Pulmonary artery endothelial cell (primary cell): ENCODE data around the gene CAAP1. TPM values are rescaled to one million over a fixed set of nuclear protein-coding genes. Genes with fewer than 3 reads are reported as not detected.
"Not testable (repeated sequence)": the region's sequence is repeated elsewhere in the genome, so short reads cannot be mapped to it uniquely, and the experiment has no call there.

Source experiments
- DNase-seq: peaks from one replicate; pipeline ENCODE4 v3.0.0-alpha.2; 2011; ENCODE audit warnings: low read depth, low spot score
- total RNA-seq: library from RNA; depleted of rRNA; stranded (reverse); fragments of >200 nt; gene quantifications from 2 replicates; pipeline ENCODE4 v1.2.3, GENCODE V29; 2014

CAAP1 gene
- total RNA-seq, 1 donor from 2014 or later: 15.8 TPM

GRCh38 chr9:26833792-26834191, 58.8 kb downstream of the CAAP1 start:
- DNase-seq: no peak

GRCh38 chr9:26828391-26828955, 64.1 kb downstream of the CAAP1 start:
- not testable (repeated sequence) for DNase-seq

- DNase-seq: no peak
Measured at GRCh38 chr9:26814799-26815198, 77.8 kb downstream of the CAAP1 start.

GRCh38 chr9:26813247-26813646, 79.4 kb downstream of the CAAP1 start:
- no peak for DNase-seq

GRCh38 chr9:26812217-26812616, 80.4 kb downstream of the CAAP1 start:
- DNase-seq: no peak

GRCh38 chr9:26811106-26811505, 81.5 kb downstream of the CAAP1 start:
- DNase-seq: no peak

- DNase-seq: no peak
Measured at GRCh38 chr9:26809795-26810194, 82.8 kb downstream of the CAAP1 start.

- DNase-seq: no peak
Measured at GRCh38 chr9:26807161-26807560, 85.4 kb downstream of the CAAP1 start.

GRCh38 chr9:26802921-26803320, 89.7 kb downstream of the CAAP1 start:
- no peak for DNase-seq

GRCh38 chr9:26801772-26802171, 90.8 kb downstream of the CAAP1 start:
- DNase-seq: no peak

GRCh38 chr9:26800322-26800721, 92.3 kb downstream of the CAAP1 start:
- no peak for DNase-seq

- no peak for DNase-seq
Measured at GRCh38 chr9:26791274-26791673, 101.3 kb downstream of the CAAP1 start.

Other genes with a start within 250 kb of the CAAP1 start
- 49.6 and 53.3 TPM in 2 replicates for gene PLAA, start 54.4 kb upstream of the CAAP1 start, total RNA-seq
- gene IFT74, start 63.6 kb upstream of the CAAP1 start, total RNA-seq: 7.8 and 8.6 TPM in 2 replicates
- gene LRRC19, start 112.9 kb upstream of the CAAP1 start, total RNA-seq: not detected in 2 replicates
- gene TEK, start 216.4 kb upstream of the CAAP1 start, total RNA-seq: 98.9 and 100 TPM in 2 replicates